K562 (cell line): ENCODE data around the gene FKRP.

Experiments used
- BDP1 ChIP-seq: IDR thresholded peaks from 3 replicates; pipeline ENCODE4 v1.6.1; 2011; ENCODE audit not compliant: insufficient read length, insufficient read depth
- FOXK1 ChIP-seq: sonication (generic); formaldehyde crosslinking; IDR thresholded peaks from 2 replicates; pipeline ENCODE4 v1.8.0; 2022; ENCODE audit warnings: missing genetic modification reagents, mild to moderate bottlenecking, borderline replicate concordance
- ZSCAN29 ChIP-seq: fragments of 450-650 bp; IDR thresholded peaks from 2 replicates; pipeline ENCODE4 v1.6.1; 2017

GRCh38 chr19:46700704-46701103, 45.2 kb upstream of the FKRP start:
- TF ChIP-seq ZSCAN29 (no peak), BDP1 (no peak), FOXK1 (no peak)
